ENCODE results near the gene PPFIA2. TPM values are rescaled to one million over a fixed set of nuclear protein-coding genes. Genes with fewer than 3 reads are reported as not detected.

Gene PPFIA2
- total and polyA plus RNA-seq, 7 experiments from 2014 or later: not detected

DNA sequence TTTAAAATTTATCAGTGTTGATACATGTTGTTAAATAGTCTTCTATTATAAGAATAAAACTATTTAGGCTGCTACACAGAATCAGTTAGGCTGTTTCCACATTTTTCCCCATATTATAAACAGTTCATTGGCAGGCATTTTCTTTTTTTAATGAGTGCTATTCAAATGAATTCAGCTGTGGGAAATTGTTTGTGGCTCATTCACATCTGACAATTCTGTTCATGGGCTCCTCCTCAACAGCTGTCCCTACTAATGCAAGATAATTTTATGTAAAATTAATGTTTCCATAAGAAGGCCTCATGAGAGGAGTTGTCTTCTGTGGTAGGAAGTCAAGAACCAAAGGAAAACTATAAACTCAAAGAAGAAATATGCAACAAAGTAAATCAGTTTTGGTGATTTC, 218.0 kb downstream of the PPFIA2 start:
- H3K4me3 ChIP-seq (ENCODE audit: low read length): no peak overlapping the region
- DNase-seq: no peak
- Mint-ChIP-seq H3K27me3 (no peaks in the 10 kb centered on the region), H3K4me3 (no peak overlapping the region), H3K9me3 (peaks cover 0 to 11% (median 0%) of the 10 kb centered on the region in 11 donors), H3K36me3 (no peaks in the 10 kb centered on the region), H3K4me1 (no peaks in the 10 kb centered on the region), H3K27ac (no peak overlapping the region)
- POLR2A ChIA-PET: no interaction called here
- H3K9me3 ChIP-seq (ENCODE audit: control insufficient read depth in 2 of 3, low read length in 3 of 3): no peaks in the 10 kb centered on the region
- H3K27ac ChIP-seq (ENCODE audit: low read depth, low read length): no peak overlapping the region
- ATAC-seq: no peak
- H3K4me1 ChIP-seq (ENCODE audit: control insufficient read depth in 2 of 2, insufficient read depth in 2 of 2, low read length in 2 of 2): no peaks in the 10 kb centered on the region
- H3K27me3 ChIP-seq (ENCODE audit: control insufficient read depth in 2 of 2, insufficient read depth in 2 of 2, low read length in 2 of 2): no peaks in the 10 kb centered on the region
- H3K36me3 ChIP-seq (ENCODE audit: control insufficient read depth in 2 of 3, insufficient read depth in 3 of 3, low read length in 3 of 3): no peaks in the 10 kb centered on the region
- intact Hi-C loops (cut with micrococcal nuclease): no loop called here
- CTCF ChIA-PET: no interaction called here

DNA sequence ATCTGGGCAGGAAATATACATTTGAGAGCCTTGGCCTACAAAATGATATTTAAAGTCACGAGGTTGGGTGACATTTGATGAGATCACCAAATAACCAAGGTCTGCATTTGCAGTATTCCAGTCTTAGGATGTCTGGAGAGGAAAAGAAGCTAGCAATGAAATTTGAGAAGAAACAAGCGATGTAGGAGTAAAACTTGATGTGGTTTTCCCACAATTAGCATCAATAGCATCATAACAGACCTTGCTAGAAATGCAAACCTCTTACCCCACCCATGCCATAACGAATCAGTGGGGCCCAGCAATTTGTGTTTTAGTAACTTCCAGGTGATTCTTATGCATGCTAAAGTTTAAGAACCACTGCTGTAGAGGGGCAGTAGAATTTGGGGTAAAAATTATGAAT, 219.9 kb downstream of the PPFIA2 start:
- H3K9me3 Mint-ChIP-seq: peaks cover 0 to 11% (median 0%) of the 10 kb centered on the region in 11 donors
- intact Hi-C loops (cut with micrococcal nuclease): no loop called here
- Histone ChIP-seq H3K9me3 (ENCODE audit: control insufficient read depth in 2 of 3, low read length in 3 of 3) (no peaks in the 10 kb centered on the region), H3K36me3 (ENCODE audit: control insufficient read depth in 2 of 3, insufficient read depth in 3 of 3, low read length in 3 of 3) (no peaks in the 10 kb centered on the region), H3K27me3 (ENCODE audit: control insufficient read depth in 2 of 2, insufficient read depth in 2 of 2, low read length in 2 of 2) (no peaks in the 10 kb centered on the region), H3K4me1 (ENCODE audit: control insufficient read depth in 2 of 2, insufficient read depth in 2 of 2, low read length in 2 of 2) (no peaks in the 10 kb centered on the region), H3K27ac (ENCODE audit: low read depth, low read length) (no peak overlapping the region), H3K4me3 (ENCODE audit: low read length) (no peak overlapping the region)
- no peak overlapping the region for H3K4me3 Mint-ChIP-seq
- ChIA-PET CTCF (no interaction called here), POLR2A (no interaction called here)
- no peaks in the 10 kb centered on the region for H3K4me1 Mint-ChIP-seq
- no peak overlapping the region for H3K27ac Mint-ChIP-seq
- no peak for DNase-seq
- no peak for ATAC-seq
- H3K36me3 Mint-ChIP-seq: no peaks in the 10 kb centered on the region
- no peaks in the 10 kb centered on the region for H3K27me3 Mint-ChIP-seq

DNA sequence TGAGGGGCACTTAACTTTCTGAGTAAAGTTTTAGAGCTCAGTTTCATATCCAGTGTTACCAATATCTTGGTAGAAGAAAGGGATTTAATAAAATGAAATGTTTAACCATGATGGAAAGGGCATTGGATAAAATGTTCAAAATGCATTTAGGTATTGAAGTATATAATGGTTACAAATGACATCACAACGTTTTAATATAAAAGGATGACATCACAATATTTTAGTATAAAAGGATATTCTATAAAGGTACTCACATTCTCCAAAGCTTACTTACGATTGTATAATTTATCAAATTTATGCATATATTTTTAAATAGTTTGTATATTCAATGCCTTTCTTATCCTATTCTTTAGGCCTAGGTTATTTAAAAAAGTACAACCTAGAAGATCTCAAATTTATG, 226.1 kb downstream of the PPFIA2 start:
- H3K4me3 ChIP-seq (ENCODE audit: low read length): no peak overlapping the region
- POLR2A ChIA-PET: no interaction called here
- Mint-ChIP-seq H3K4me1 (no peaks in the 10 kb centered on the region), H3K9me3 (peaks cover 0 to 2% (median 0%) of the 10 kb centered on the region in 11 donors), H3K36me3 (no peaks in the 10 kb centered on the region), H3K27me3 (no peaks in the 10 kb centered on the region), H3K4me3 (no peak overlapping the region), H3K27ac (no peak overlapping the region)
- H3K4me1 ChIP-seq (ENCODE audit: control insufficient read depth in 2 of 2, insufficient read depth in 2 of 2, low read length in 2 of 2): no peaks in the 10 kb centered on the region
- no peaks in the 10 kb centered on the region for H3K36me3 ChIP-seq (ENCODE audit: control insufficient read depth in 2 of 3, insufficient read depth in 3 of 3, low read length in 3 of 3)
- no peak for DNase-seq
- intact Hi-C loops (cut with micrococcal nuclease): no loop called here
- no peak for ATAC-seq
- no peaks in the 10 kb centered on the region for H3K9me3 ChIP-seq (ENCODE audit: control insufficient read depth in 2 of 3, low read length in 3 of 3)
- CTCF ChIA-PET: no interaction called here
- H3K27me3 ChIP-seq (ENCODE audit: control insufficient read depth in 2 of 2, insufficient read depth in 2 of 2, low read length in 2 of 2): no peaks in the 10 kb centered on the region
- no peak overlapping the region for H3K27ac ChIP-seq (ENCODE audit: low read depth, low read length)

DNA sequence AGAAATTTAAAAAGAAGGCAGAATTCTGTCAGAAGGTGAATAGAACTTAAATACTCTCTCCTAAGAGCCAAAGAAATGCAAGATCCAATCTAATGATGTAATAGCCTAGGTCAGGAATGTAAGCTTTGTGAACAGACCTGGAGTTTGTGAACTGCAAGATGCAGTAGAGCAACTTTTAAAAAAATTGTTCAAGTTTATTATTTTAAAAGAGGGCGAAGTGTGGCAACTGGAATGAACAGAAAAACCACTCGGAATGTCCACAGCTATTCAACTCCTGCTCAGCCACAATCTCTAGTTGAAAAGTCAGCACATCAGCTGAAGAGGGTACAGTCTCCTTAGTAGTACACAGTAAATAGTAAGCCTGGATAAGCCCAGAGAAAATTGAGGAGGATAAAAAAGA, 228.8 kb downstream of the PPFIA2 start:
- intact Hi-C loops (cut with micrococcal nuclease): no loop called here
- Histone ChIP-seq H3K4me3 (ENCODE audit: low read length) (no peak overlapping the region), H3K27me3 (ENCODE audit: control insufficient read depth in 2 of 2, insufficient read depth in 2 of 2, low read length in 2 of 2) (no peaks in the 10 kb centered on the region), H3K36me3 (ENCODE audit: control insufficient read depth in 2 of 3, insufficient read depth in 3 of 3, low read length in 3 of 3) (no peaks in the 10 kb centered on the region), H3K27ac (ENCODE audit: low read depth, low read length) (no peak overlapping the region), H3K9me3 (ENCODE audit: control insufficient read depth in 2 of 3, low read length in 3 of 3) (no peaks in the 10 kb centered on the region), H3K4me1 (ENCODE audit: control insufficient read depth in 2 of 2, insufficient read depth in 2 of 2, low read length in 2 of 2) (no peaks in the 10 kb centered on the region)
- ChIA-PET CTCF (no interaction called here), POLR2A (no interaction called here)
- H3K27ac Mint-ChIP-seq: no peak overlapping the region
- DNase-seq (no peak), ATAC-seq (no peak)
- H3K36me3 Mint-ChIP-seq: no peaks in the 10 kb centered on the region
- H3K4me1 Mint-ChIP-seq: no peaks in the 10 kb centered on the region
- peaks cover 0 to 2% (median 0%) of the 10 kb centered on the region in 11 donors for H3K9me3 Mint-ChIP-seq
- no peak overlapping the region for H3K4me3 Mint-ChIP-seq
- no peaks in the 10 kb centered on the region for H3K27me3 Mint-ChIP-seq

DNA sequence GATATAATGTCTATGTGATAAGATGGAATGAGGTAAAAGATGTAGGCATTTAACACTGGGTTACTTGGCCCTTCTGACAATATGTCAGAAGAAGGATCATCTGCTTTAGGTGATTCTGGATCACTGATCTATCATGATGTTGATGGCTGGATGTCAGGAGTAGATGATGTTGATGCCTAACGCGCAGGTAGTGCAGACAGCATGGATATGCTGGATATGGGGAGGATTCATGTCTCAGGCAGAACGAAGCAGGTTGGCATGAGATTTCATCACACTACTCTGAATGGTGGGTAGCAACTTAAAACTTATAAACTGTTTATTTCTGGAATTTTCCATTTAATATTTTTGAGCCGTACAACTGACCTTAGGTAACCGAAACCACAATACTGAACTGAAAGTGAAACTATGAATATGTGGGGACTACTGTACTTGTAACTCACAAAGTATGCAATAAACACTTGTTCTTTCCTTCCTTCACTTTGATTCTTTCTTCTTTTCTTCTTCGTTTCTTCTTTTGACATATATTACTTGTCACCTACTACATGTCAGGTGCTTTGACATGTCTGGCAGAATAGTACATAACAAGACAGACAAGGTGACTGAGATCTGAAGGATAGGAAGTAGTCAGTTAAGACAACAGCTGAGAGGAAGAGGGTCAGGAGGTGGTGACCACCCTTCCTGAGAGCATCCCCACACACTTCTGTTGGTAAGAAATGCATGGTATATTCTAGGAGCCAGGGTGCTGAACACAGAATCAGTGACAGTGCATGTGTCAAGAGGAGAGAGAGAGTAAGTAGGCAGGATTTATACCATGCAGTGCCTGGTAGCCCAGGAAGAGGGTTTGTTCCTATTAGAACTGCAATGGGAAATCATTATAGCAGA, 238.8 kb downstream of the PPFIA2 start:
- ChIA-PET CTCF (no interaction called here), POLR2A (no interaction called here)
- Histone ChIP-seq H3K27me3 (ENCODE audit: control insufficient read depth in 2 of 2, insufficient read depth in 2 of 2, low read length in 2 of 2) (no peaks in the 10 kb centered on the region), H3K27ac (ENCODE audit: low read depth, low read length) (no peak overlapping the region), H3K9me3 (ENCODE audit: control insufficient read depth in 2 of 3, low read length in 3 of 3) (no peaks in the 10 kb centered on the region), H3K36me3 (ENCODE audit: control insufficient read depth in 2 of 3, insufficient read depth in 3 of 3, low read length in 3 of 3) (no peaks in the 10 kb centered on the region), H3K4me1 (ENCODE audit: control insufficient read depth in 2 of 2, insufficient read depth in 2 of 2, low read length in 2 of 2) (no peaks in the 10 kb centered on the region), H3K4me3 (ENCODE audit: low read length) (no peak overlapping the region)
- H3K4me1 Mint-ChIP-seq: peaks cover 3 to 7% (median 4%) of the 10 kb centered on the region in 7 donors
- H3K27ac Mint-ChIP-seq: no peak overlapping the region
- peaks cover 0 to 20% (median 0%) of the 10 kb centered on the region in 11 donors for H3K9me3 Mint-ChIP-seq
- DNase-seq (no peak), ATAC-seq (no peak)
- peak overlapping the region in 3 of 10 donors; percentile 5 to 53 (median 39) for H3K4me3 Mint-ChIP-seq
- intact Hi-C loops (cut with micrococcal nuclease): no loop called here
- H3K36me3 Mint-ChIP-seq: no peaks in the 10 kb centered on the region
- H3K27me3 Mint-ChIP-seq: peaks cover 0 to 6% (median 0%) of the 10 kb centered on the region in 5 donors

DNA sequence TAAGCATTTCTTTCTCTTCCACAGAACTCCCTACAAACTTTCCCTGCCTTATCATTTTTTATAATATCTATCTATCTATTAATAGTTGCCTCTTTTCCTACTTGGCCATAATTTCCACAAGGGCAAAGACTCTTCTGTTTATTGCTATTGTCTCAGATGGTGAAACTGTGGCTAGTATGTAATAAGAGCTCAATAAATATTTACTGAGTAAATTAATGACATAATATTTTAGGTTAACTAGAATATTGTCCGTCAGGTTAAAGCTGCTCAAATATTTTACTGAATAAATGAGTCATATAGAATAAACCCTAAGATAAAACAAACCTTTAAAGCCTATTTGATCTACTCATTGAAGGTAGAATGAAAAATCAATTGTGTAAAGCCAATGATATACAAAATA, 240.5 kb downstream of the PPFIA2 start:
- intact Hi-C loops (cut with micrococcal nuclease): no loop called here
- Mint-ChIP-seq H3K4me3 (no peak overlapping the region), H3K36me3 (no peaks in the 10 kb centered on the region), H3K9me3 (peaks cover 0 to 16% (median 0%) of the 10 kb centered on the region in 11 donors), H3K27ac (no peak overlapping the region), H3K4me1 (peaks cover 3 to 7% (median 4%) of the 10 kb centered on the region in 7 donors), H3K27me3 (peaks cover 0 to 6% (median 0%) of the 10 kb centered on the region in 5 donors)
- H3K36me3 ChIP-seq (ENCODE audit: control insufficient read depth in 2 of 3, insufficient read depth in 3 of 3, low read length in 3 of 3): no peaks in the 10 kb centered on the region
- no peaks in the 10 kb centered on the region for H3K4me1 ChIP-seq (ENCODE audit: control insufficient read depth in 2 of 2, insufficient read depth in 2 of 2, low read length in 2 of 2)
- no peak overlapping the region for H3K4me3 ChIP-seq (ENCODE audit: low read length)
- no peak overlapping the region for H3K27ac ChIP-seq (ENCODE audit: low read depth, low read length)
- H3K9me3 ChIP-seq (ENCODE audit: control insufficient read depth in 2 of 3, low read length in 3 of 3): no peaks in the 10 kb centered on the region
- ATAC-seq (no peak), DNase-seq (no peak)
- POLR2A ChIA-PET: no interaction called here
- H3K27me3 ChIP-seq (ENCODE audit: control insufficient read depth in 2 of 2, insufficient read depth in 2 of 2, low read length in 2 of 2): no peaks in the 10 kb centered on the region
- CTCF ChIA-PET: no interaction called here

DNA sequence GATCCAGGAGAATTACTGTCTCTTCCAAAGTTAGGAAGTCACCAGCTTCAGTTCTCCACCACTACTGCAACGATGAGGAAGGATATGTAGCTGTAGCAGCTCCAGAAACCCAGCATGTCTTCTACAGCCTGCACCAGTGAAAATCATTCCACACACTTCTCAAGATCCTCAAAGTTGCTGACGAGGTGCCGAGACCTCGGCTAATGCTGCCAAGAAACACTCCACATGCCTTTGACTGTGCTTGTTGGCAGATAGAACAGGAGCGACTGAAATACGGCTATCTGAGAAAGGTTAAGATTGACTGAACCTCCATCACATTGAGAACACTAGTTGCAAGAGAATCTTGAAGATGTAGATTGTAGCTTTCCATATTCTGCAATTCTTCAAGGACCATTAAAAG, 241.9 kb downstream of the PPFIA2 start:
- Histone ChIP-seq H3K27ac (ENCODE audit: low read depth, low read length) (no peak overlapping the region), H3K9me3 (ENCODE audit: control insufficient read depth in 2 of 3, low read length in 3 of 3) (no peaks in the 10 kb centered on the region), H3K36me3 (ENCODE audit: control insufficient read depth in 2 of 3, insufficient read depth in 3 of 3, low read length in 3 of 3) (no peaks in the 10 kb centered on the region), H3K4me3 (ENCODE audit: low read length) (no peak overlapping the region), H3K27me3 (ENCODE audit: control insufficient read depth in 2 of 2, insufficient read depth in 2 of 2, low read length in 2 of 2) (no peaks in the 10 kb centered on the region), H3K4me1 (ENCODE audit: control insufficient read depth in 2 of 2, insufficient read depth in 2 of 2, low read length in 2 of 2) (no peaks in the 10 kb centered on the region)
- POLR2A ChIA-PET: no interaction called here
- Mint-ChIP-seq H3K36me3 (no peaks in the 10 kb centered on the region), H3K27me3 (peaks cover 0 to 6% (median 0%) of the 10 kb centered on the region in 5 donors), H3K27ac (no peak overlapping the region), H3K9me3 (peaks cover 0 to 14% (median 0%) of the 10 kb centered on the region in 11 donors), H3K4me3 (no peak overlapping the region), H3K4me1 (peaks cover 3 to 7% (median 4%) of the 10 kb centered on the region in 7 donors)
- DNase-seq: no peak
- CTCF ChIA-PET: no interaction called here
- ATAC-seq: no peak
- intact Hi-C loops (cut with micrococcal nuclease): no loop called here
